Measurements from ENCODE around the gene CD52. TPM values are rescaled to one million over a fixed set of nuclear protein-coding genes. Genes with fewer than 3 reads are reported as not detected.

CD52 gene
- polyA plus RNA-seq, 1 of the 3 experiments (the other 2 are of a cell fraction): not detected

DNA sequence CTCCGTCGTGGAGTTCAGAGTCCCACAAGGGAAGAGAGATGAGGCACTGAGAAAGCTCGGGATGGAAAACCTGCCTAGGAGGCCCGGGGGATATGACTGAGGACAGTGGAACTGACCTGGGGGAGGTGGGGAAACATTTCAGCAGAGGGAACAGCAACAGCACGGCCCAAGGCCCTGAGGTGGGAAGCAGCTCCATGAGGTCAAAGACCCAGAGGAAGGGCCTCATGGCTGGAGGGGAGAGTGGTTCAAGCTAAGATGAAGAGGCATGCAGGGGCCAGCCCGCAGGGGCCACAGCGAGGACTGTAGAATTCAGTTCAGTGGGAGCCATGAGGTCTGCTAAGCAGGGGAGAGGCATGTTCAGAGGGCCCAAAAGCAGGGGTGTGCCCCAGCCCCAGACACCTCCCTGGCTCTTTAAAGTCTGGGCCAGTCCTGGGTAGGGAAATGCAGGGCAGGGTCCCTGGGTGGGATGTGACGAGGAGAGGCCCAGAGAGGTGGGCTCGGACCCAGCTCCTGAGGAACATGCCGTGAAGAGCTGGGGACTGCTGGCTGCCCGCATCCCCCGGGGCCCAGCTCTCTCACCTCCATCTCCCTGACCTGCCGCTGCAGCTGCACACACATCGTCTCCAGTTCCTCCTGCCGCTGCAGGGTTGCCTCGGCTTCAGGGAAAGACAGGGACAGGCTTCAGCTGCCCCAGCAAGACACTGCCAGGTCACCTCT lies 21.3 kb upstream of the CD52 start:
- no peaks in the 10 kb centered on the region for H3F3A ChIP-seq (replicated peaks; ENCODE audit: insufficient read depth)
- no peaks in the 10 kb centered on the region for H3K79me2 ChIP-seq (ENCODE audit: insufficient read depth)
- no peak for TF ChIP-seq ZBTB33 (IDR thresholded peaks at IDR 0.05; ENCODE audit: borderline replicate concordance, low read depth)
- TF ChIP-seq GATA2 (CRISPR knock-in tag; IDR thresholded peaks at IDR 0.05): no peak
- TF ChIP-seq RXRA (IDR thresholded peaks at IDR 0.05; ENCODE audit: borderline replicate concordance, low read depth): no peak
- H3K9me2 ChIP-seq: no peaks in the 10 kb centered on the region
- no peak overlapping the region for H2AFZ ChIP-seq (ENCODE audit: low read depth)
- no peaks in the 10 kb centered on the region for H3K27me3 ChIP-seq (ENCODE audit: insufficient read depth)
- H3K4me3 ChIP-seq (ENCODE audit: low read depth in 2 of 2, low read length in 1 of 2): no peak overlapping the region
- H3K9me3 ChIP-seq: no peaks in the 10 kb centered on the region
- no peak overlapping the region for H3K4me2 ChIP-seq
- H3K9ac ChIP-seq: no peak overlapping the region
- POLR2A ChIA-PET: no interaction called here
- no peaks in the 10 kb centered on the region for H3K36me3 ChIP-seq (replicated peaks in 1 of 2; ENCODE audit: control insufficient read depth in 1 of 2, insufficient read depth in 2 of 2, low read length in 1 of 2)
- no peak for DNase-seq
- H3K4me1 ChIP-seq (ENCODE audit: control insufficient read depth in 1 of 2, insufficient read depth in 2 of 2, low read depth in 1 of 2, low read length in 1 of 2): peaks cover 0 to 2% of the 10 kb centered on the region in 2 experiments; a peak in 1 of 4 replicates
- no peaks in the 10 kb centered on the region for H4K20me1 ChIP-seq (ENCODE audit: insufficient read depth)
- 74% methylated on average over 11 of the region's 16 CpGs for WGBS (ENCODE audit: low lambda C conversion rate)
- CTCF ChIA-PET: interaction anchor here (1.0 to 7.1 kb wide), 8 partner anchors 10 to 151 kb away, joined by 3 to 48 read pairs (median 4); partner anchors contain the start of genes CD52, SH3BGRL3 and ZNF593
- H3K27ac ChIP-seq (ENCODE audit: low read depth in 2 of 2, low read length in 1 of 2): no peak overlapping the region

DNA sequence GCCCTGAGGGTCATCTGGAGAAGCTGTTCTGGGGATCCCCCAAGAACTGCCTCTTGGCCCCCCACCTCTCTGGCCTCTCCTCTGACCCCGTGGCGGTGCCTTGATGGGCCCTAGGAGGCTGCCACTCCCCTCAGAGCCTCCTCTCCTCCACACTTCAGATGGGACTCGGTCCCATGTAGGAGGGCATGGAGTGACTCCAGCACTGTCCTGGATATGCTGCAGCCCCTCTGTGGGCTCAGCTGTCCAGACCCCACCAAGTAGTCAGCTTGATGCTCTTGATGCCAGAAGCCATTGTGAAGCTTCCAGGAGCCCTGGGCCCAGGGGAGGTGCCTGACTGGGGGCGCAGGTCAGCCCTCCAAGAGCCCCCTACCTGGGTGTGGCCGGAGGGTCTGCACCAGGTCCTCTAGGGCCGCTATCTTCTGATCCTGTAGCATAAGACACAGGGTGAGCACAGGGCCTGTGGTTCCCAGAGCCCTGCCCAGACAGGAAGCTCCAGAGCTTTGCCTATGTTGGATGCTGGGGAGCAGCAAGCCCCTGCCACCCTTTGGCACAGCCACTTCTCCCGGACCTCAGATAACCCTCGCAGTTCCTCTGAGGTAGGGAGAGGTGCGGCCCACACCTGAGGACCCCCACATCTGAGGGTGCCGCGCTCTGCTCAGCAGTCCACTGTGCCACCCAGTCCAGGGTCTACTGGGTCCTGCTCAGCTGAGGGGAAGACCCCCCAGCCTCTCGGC lies 20.5 kb upstream of the CD52 start:
- Histone ChIP-seq H2AFZ (ENCODE audit: low read depth) (no peak overlapping the region), H3K9ac (no peak overlapping the region), H3K36me3 (replicated peaks in 1 of 2; ENCODE audit: control insufficient read depth in 1 of 2, insufficient read depth in 2 of 2, low read length in 1 of 2) (no peaks in the 10 kb centered on the region), H3K27me3 (ENCODE audit: insufficient read depth) (no peaks in the 10 kb centered on the region), H3K4me1 (ENCODE audit: control insufficient read depth in 1 of 2, insufficient read depth in 2 of 2, low read depth in 1 of 2, low read length in 1 of 2) (no peaks in the 10 kb centered on the region), H3K9me3 (no peaks in the 10 kb centered on the region), H3K79me2 (ENCODE audit: insufficient read depth) (no peaks in the 10 kb centered on the region), H3K9me2 (no peaks in the 10 kb centered on the region), H3K4me2 (no peak overlapping the region), H4K20me1 (ENCODE audit: insufficient read depth) (no peaks in the 10 kb centered on the region), H3K4me3 (ENCODE audit: low read depth in 2 of 2, low read length in 1 of 2) (no peak overlapping the region), H3K27ac (ENCODE audit: low read depth in 2 of 2, low read length in 1 of 2) (no peak overlapping the region), H3F3A (replicated peaks; ENCODE audit: insufficient read depth) (no peaks in the 10 kb centered on the region)
- 100% methylated on average over 4 of the region's 12 CpGs for WGBS (ENCODE audit: low lambda C conversion rate)
- POLR2A ChIA-PET: no interaction called here
- no peak for DNase-seq
- no peak for TF ChIP-seq RAD21 (IDR thresholded peaks at IDR 0.05; ENCODE audit: low read length)
- CTCF ChIA-PET: interaction anchor here (0.7 to 7.1 kb wide), 7 partner anchors 11 to 152 kb away, joined by 3 to 48 read pairs (median 4); partner anchors contain the start of genes CD52, SH3BGRL3 and ZNF593

DNA sequence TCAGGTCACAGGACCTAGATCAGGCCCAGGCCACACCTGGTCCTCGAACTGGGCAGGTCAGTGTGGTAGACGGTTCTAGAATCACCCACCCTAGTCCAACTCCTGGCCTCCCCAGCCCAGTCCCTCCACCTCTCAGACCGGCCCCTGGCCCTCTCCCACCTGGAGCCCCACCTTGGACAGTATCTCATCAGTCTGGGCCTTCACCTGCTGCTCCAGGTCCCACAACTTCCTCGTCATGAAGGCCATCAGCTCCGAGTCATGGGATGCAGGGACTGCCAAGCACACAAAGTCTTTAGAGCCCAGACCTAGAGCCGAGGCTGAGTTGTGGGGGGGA lies 20.0 kb upstream of the CD52 start:
- 95% methylated on average over 3 of the region's 6 CpGs for WGBS (ENCODE audit: low lambda C conversion rate)
- Histone ChIP-seq H3K9ac (no peak overlapping the region), H3K79me2 (ENCODE audit: insufficient read depth) (no peaks in the 10 kb centered on the region), H4K20me1 (ENCODE audit: insufficient read depth) (no peaks in the 10 kb centered on the region), H3K9me2 (no peaks in the 10 kb centered on the region), H3K4me2 (no peak overlapping the region), H3K27me3 (ENCODE audit: insufficient read depth) (no peaks in the 10 kb centered on the region), H3K36me3 (replicated peaks in 1 of 2; ENCODE audit: control insufficient read depth in 1 of 2, insufficient read depth in 2 of 2, low read length in 1 of 2) (no peaks in the 10 kb centered on the region), H2AFZ (ENCODE audit: low read depth) (no peak overlapping the region), H3K9me3 (no peaks in the 10 kb centered on the region), H3K4me1 (ENCODE audit: control insufficient read depth in 1 of 2, insufficient read depth in 2 of 2, low read depth in 1 of 2, low read length in 1 of 2) (no peaks in the 10 kb centered on the region), H3K27ac (ENCODE audit: low read depth in 2 of 2, low read length in 1 of 2) (no peak overlapping the region), H3F3A (replicated peaks; ENCODE audit: insufficient read depth) (no peaks in the 10 kb centered on the region), H3K4me3 (ENCODE audit: low read depth in 2 of 2, low read length in 1 of 2) (no peak overlapping the region)
- ChIA-PET POLR2A (no interaction called here), CTCF (interaction anchor here (0.7 to 7.1 kb wide), 6 partner anchors 12 to 153 kb away, joined by 3 to 48 read pairs (median 4); partner anchors contain the start of genes CD52 and SH3BGRL3)
- DNase-seq: no peak
- no peak for TF ChIP-seq MXI1 (IDR thresholded peaks at IDR 0.05; ENCODE audit: low read depth, low read length)
- TF ChIP-seq FOXM1 (IDR thresholded peaks at IDR 0.05; ENCODE audit: low read depth): no peak
- TF ChIP-seq TCF12 (IDR thresholded peaks at IDR 0.05): no peak
- TF ChIP-seq, protein P1, sequence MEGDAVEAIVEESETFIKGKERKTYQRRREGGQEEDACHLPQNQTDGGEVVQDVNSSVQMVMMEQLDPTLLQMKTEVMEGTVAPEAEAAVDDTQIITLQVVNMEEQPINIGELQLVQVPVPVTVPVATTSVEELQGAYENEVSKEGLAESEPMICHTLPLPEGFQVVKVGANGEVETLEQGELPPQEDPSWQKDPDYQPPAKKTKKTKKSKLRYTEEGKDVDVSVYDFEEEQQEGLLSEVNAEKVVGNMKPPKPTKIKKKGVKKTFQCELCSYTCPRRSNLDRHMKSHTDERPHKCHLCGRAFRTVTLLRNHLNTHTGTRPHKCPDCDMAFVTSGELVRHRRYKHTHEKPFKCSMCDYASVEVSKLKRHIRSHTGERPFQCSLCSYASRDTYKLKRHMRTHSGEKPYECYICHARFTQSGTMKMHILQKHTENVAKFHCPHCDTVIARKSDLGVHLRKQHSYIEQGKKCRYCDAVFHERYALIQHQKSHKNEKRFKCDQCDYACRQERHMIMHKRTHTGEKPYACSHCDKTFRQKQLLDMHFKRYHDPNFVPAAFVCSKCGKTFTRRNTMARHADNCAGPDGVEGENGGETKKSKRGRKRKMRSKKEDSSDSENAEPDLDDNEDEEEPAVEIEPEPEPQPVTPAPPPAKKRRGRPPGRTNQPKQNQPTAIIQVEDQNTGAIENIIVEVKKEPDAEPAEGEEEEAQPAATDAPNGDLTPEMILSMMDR (IDR thresholded peaks at IDR 0.05): no peak
- TF ChIP-seq GATA2 (CRISPR knock-in tag; IDR thresholded peaks at IDR 0.05): no peak
- TF ChIP-seq RFX5 (IDR thresholded peaks at IDR 0.05; ENCODE audit: low read length): no peak
- TF ChIP-seq PBX3 (IDR thresholded peaks at IDR 0.05): no peak
- TF ChIP-seq RCOR1 (IDR thresholded peaks at IDR 0.05; ENCODE audit: low read length): no peak
- no peak for TF ChIP-seq TAF1 (IDR thresholded peaks at IDR 0.05; ENCODE audit: borderline replicate concordance, low read depth, low read length)
- TF ChIP-seq SIN3A (IDR thresholded peaks at IDR 0.05; ENCODE audit: borderline replicate concordance, low read depth, low read length): no peak
- no peak for TF ChIP-seq SMC3 (IDR thresholded peaks at IDR 0.05; ENCODE audit: low read depth, low read length)
- no peak for TF ChIP-seq NFIC (IDR thresholded peaks at IDR 0.05; ENCODE audit: borderline replicate concordance)
- no peak for TF ChIP-seq EZH2phosphoT487 (IDR thresholded peaks at IDR 0.05; ENCODE audit: borderline replicate concordance, low read depth)
- TF ChIP-seq ELF1 (IDR thresholded peaks at IDR 0.05): no peak
